GOT3 (cell line): Measurements from ENCODE around the gene CCDC154.
"Not testable (repeated sequence)": the region's sequence is repeated elsewhere in the genome, so short reads cannot be mapped to it uniquely, and the experiment has no call there.

Experiments used
- DNase-seq: peaks from one replicate; lab custom pipeline; 2025; ENCODE audit warnings: mixed read lengths; lab: John Stamatoyannopoulos, UW

CCDC154 gene

DNA sequence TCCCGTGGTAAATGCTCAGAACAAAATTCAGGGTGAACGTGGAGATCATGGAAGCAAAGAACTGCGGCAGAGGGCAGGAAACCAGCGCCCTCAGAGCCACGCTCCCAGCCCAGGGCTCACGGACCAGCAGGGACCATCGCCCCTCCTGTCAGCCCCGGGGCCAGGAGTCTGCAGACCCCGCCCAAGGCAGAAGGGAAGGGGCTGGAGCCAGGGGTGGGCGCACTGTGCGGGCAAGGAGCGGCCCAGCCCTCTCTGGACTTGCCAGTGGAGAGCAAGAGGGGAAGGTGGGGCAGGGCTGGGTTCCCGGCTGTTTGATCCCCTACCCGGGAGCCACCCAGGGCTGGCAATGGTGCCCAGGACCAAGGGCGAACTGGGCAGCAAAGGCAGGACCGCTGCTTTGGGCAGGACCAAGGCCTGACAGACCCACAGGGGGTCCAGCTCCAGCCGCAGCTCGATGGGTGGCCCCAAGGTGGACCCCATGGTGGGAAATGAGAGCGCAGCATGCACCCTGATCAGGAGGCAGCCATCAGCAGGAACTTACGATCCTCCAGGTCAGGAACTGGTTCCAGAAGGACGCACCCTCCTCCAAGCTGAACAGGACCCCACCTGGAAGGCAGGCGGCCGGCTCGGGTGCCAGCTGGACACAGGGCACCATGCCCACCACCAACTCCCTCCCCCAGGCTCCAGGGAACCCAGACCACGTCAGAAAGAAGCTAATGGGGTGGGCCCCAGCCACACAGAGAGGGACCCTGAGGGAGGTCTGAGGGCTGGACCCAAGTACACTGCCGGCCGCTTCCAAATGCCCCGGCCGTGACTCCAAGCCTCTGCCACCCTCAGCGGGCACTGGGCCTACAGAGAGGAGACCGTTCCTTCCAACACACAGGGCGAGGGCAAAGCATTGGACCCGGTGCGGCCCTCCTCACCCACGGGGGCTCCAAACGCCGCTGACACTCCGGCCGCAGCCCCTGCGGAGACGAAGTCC is 11.1 kb upstream of the CCDC154 start:
- DNase-seq: no peak

- DNase-seq: no peak
These were observed 10.2 kb upstream of the CCDC154 start for GRCh38 chr16:1454561-1454960.

DNA sequence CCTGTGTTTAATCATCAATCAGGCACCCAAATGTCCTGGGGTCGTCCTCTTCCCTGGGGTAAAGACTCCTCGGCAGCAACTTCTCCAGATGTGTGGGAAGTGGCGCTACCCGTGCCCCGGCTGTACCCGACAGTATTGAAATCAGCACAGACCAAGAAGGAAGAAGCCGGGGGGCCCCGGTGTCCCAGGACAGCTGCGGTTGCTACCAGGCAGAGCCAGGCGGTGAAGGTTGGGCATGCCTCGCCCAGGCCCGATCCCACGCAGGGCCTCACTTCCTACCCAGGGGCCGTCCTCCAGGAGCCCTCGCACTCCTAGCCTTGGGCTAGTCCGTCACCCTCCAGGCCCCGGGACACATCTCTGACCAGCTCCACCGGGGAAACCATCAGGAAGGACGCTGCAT is 9.0 kb upstream of the CCDC154 start:
- no peak for DNase-seq

DNA sequence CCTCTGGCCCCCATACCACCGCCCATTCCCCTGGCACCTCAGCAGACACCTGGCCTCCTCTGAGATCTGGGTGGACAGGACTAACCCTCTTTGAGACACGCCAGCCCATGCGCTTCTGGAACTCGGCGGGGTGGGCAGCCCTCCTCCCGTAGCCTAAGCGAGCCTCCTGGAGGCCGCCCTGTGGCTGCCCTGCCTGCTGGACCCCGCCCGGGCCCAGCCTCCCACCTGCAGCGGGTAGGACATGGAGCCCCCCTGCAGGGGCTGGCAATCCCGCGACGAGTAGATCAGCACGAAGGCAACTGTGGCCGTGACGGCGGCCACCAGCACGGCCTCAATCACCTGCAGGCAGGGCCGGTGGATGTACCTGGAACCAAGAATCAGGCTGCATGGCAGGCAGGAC is 8.2 kb upstream of the CCDC154 start:
- no peak for DNase-seq

DNA sequence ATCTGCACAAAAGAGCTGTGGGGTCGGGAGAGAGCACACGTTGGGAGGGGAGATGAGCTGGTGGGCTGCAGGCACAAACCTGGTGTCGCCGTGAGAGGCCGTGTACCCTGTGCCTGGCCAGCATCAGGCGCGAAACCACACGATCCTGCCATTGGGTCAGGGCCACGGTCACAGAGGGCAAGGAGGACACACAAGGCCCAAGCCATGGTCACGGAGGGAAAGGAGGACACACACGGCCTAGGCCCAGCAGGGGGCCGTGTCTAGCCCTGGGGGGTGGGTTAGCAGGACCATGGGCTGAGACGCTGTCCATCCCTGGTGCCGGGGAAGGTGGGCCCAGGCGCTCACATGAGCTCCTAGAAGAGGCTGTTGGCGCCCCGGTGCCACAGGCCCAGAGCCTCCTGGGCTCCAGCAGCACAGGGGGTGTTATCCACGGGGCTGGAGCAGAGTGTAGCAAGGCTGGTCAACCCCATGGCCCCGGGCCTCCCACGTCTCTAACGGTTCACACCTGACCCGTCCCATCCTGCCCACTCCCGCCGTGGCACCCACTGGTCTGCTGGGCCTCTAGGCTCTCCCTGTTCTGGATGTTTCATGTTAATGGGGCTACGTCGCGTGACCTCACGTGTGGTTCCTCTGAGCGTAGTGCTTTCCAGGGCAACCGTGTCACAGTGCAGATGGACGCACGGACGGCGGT is 7.5 kb upstream of the CCDC154 start:
- no peak for DNase-seq

- DNase-seq: no peak
These were observed 6.5 kb upstream of the CCDC154 start for GRCh38 chr16:1450841-1451240.

- no peak for DNase-seq
These were observed 5.9 kb upstream of the CCDC154 start for GRCh38 chr16:1450218-1450617.

- no peak for DNase-seq
These were observed 4.9 kb upstream of the CCDC154 start for GRCh38 chr16:1449201-1449788.

DNA sequence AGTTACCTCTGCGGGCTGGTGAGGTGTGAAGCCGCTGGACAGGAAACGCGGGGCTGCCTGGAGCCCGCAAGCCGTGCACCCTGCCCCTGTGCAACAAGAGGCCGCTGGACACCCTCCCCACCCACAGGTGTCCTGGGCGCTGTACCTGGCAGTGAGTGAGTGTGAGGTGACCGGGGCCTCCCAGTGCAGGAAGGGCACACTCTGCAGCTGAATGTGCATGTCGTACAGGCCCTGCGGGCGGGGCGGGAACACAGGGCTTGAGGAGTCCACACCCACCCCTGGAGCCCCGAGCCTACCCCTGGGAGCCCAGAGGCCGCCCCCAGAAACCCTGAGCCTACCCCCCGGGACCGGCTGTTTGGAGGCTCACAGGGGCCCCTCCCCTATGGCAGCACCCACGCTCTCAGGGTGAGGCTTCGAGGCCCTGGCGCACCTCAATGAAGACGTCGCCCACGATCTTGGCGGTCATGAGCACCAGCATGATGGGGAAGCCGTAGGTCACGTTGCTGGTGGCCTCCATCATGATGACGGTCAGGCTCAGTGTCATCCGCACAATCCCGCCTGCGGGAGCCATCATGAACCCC is 4.3 kb upstream of the CCDC154 start:
- no peak for DNase-seq

DNA sequence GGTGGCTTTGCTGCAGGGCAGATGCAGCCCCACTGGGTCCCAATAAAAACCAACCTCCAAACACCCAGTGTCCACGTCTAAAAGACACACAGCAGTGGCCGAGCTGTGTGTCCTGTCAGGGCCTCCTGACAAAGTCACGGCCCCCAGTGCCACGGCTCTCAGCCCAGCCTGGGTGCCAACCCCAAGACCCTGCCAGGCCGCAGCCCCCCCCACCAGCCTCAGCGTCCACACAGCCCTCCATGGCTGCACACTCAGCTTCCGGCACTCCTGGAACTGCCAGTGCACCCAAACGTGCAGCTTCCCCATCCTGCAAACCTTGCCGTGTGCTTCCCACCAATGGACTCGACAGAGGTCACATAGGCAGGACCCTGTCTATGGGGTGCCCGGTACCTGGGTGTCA is 3.6 kb upstream of the CCDC154 start:
- no peak for DNase-seq

DNA sequence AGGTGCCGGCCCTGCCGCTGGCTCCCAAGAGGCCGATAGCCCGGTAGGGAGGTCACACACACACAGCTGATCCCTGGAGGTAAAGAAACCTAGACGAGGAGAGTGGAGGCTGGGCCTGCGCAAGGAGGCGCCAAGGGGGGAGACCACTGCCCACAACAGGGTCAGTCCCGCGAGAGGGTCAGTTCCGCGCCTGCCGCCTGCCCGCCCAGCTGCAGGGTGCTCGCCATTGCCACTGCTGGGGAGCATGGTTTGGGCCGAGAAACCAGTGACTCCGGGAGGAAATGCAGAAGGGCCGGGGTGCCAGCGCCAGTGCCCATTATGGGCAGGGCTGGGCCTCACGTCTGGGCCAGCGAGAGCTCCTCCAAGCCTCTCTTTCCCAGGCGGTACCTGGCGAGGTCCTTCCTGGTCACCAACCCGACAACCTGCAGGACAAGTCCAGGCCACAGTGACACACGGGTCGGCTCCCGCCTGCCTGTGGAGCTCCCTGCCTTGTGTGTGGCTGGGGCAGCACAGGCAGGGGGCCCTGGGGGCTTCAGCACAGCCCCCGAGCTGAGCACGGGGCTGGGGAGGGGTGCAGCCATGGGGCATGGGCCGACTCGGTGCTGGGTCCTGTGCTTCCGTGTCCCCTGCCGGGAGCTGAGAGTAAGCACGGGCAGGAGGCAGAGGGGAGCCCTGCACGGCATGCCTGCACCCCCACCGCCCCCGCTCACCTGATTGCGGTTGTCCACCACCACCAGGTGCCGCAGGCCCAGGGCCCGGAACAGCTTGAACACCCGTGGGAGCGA is 2.1 kb upstream of the CCDC154 start:
- no peak for DNase-seq

GRCh38 chr16:1445518-1446203 is 1.3 kb upstream of the CCDC154 start:
- no peak for DNase-seq

GRCh38 chr16:1444730-1445517 is 568 bp upstream of the CCDC154 start:
- DNase-seq: no peak

GRCh38 chr16:1443403-1443973 is 868 bp downstream of the CCDC154 start:
- DNase-seq: no peak

DNA sequence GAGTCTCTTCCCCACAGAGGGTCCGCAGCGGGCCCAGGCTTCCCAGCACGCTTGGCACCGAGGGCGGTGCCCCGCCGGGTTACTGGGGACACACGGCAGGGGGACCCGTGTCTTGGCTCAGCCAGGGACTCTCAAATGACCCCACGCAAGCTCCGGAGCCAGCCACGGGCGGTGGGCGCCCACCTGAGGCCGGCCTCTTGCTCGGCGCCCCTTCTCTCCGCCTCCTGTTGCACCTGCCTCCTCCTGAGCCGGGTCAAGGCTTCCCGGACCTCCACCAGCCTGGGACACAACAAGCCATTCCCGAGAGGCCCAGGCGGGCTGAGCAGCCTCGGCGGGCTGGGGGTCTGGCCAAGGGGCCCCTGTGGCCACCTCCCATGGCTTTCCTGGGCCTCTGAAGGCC is 1.7 kb downstream of the CCDC154 start:
- DNase-seq: no peak

DNA sequence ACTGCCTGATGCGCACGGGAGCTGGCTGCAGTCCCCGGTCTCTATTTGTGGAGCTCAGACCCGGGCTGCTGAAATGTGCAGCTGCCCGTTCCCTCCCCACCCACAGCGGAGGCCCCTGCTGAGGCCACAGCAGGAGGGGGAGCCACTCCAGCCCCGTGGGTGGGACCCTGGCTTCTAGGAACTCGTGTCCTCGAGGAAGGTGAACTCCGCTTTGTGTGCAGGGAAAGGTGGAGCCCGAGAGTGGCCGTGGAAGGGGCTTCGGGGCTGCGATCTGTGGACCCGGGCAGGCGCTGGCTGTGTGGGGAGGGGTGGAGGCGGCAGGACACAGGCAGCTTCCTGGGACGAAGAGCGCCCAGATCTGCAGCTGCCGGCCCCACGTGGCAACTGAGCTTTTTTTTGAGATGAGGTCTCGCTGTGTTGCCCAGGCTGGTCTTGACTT is 2.9 kb downstream of the CCDC154 start:
- no peak for DNase-seq

GRCh38 chr16:1439699-1440074 is 4.7 kb downstream of the CCDC154 start:
- not testable (repeated sequence) for DNase-seq

DNA sequence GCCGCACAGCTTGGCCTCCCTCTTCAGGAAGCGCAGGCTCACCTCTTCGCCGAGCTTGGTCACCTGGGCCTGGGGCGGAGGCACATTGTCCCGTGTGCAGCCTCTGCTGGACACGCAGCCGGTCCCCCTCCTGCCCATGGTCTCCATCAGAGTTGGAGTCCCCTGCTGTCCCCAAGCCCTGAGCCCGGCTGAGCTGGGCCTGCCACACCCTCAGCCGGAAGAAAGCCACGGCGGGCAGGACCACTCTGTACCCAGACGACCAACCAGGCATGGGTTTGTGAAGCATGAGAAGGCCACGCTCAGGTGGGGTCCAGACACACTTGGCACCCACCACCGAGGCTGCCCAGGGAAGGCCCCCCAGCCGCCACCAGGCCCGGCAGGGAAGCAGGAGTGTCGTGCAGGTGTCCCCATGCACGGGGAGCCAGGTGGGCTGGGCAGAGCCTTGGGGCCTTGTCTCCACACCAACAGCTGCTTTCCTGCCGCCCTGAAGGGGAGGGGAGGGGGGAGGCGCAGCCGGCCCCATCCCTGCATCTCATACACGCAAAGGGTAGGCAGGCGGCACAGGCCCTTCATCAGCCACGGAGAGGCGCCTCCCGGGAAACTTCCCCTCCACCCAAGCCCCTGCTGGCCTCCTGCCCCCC is 5.2 kb downstream of the CCDC154 start:
- DNase-seq: no peak
